ENCODE results near the gene FILIP1.

The FILIP1 gene

GRCh38 chr6:75479712-75480111, 13.9 kb downstream of the FILIP1 start:
- DNase-seq (ENCODE audit: low read depth) = no peak
- no peak for TF ChIP-seq CTCF (IDR thresholded peaks at IDR 0.05; ENCODE audit: low read depth, low read length, missing control alignments)
- no peak overlapping the region for H3K4me3 ChIP-seq (ENCODE audit: low read depth, low read length)

- H3K4me3 ChIP-seq (ENCODE audit: low read depth, low read length) = no peak overlapping the region
- no peak for TF ChIP-seq CTCF (IDR thresholded peaks at IDR 0.05; ENCODE audit: low read depth, low read length, missing control alignments)
- no peak for DNase-seq (ENCODE audit: low read depth)
Measured at GRCh38 chr6:75478929-75479328, 14.7 kb downstream of the FILIP1 start.

GRCh38 chr6:75472885-75473284, 20.7 kb downstream of the FILIP1 start:
- TF ChIP-seq CTCF (IDR thresholded peaks at IDR 0.05; ENCODE audit: low read depth, low read length, missing control alignments) = no peak
- DNase-seq (ENCODE audit: low read depth) = no peak
- no peak overlapping the region for H3K4me3 ChIP-seq (ENCODE audit: low read depth, low read length)

DNA sequence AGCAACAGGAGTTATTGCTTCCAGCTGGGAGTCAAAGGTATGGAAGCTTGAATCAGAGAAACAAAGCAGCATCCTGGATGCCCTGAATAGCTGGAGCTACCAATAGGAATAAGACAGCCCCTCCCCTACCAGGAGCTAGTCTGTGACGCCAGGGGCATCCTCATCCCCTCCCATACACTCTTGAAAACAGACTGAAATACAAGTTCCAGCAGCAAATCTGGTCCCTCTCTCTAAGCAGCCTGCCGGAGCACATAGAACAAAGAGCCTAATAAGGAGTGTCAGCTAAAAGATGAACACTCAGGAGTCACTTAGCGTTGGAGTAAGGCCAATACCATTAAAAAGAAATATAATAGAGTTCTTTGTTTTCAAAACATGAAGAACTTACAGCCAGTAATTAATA, 25.6 kb downstream of the FILIP1 start:
- DNase-seq (ENCODE audit: low read depth) = no peak
- no peak for TF ChIP-seq CTCF (IDR thresholded peaks at IDR 0.05; ENCODE audit: low read depth, low read length, missing control alignments)
- no peak overlapping the region for H3K4me3 ChIP-seq (ENCODE audit: low read depth, low read length)

- TF ChIP-seq CTCF (IDR thresholded peaks at IDR 0.05; ENCODE audit: low read depth, low read length, missing control alignments) = no peak
- H3K4me3 ChIP-seq (ENCODE audit: low read depth, low read length) = no peak overlapping the region
- DNase-seq (ENCODE audit: low read depth) = no peak
Measured at GRCh38 chr6:75467284-75467683, 26.3 kb downstream of the FILIP1 start.

DNA sequence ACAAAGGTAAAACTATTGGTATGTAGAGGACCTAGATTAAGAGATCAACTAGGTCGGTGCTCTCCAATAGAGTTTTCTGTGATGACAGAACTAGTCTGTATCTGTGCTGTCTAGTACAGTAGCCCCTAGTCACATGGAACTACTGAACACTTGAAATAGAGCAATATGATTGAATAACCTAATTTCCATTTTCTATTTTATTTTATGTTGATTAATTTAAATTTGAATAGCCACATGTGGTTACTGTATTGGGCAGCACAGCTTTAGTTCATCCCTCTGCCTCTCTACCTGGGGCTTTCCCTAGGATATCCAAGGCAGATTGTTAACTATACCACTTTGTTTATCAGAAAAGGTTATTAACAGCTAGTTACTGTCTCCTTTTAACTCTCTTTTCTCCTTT, 27.0 kb downstream of the FILIP1 start:
- no peak overlapping the region for H3K4me3 ChIP-seq (ENCODE audit: low read depth, low read length)
- no peak for TF ChIP-seq CTCF (IDR thresholded peaks at IDR 0.05; ENCODE audit: low read depth, low read length, missing control alignments)
- DNase-seq (ENCODE audit: low read depth) = no peak

DNA sequence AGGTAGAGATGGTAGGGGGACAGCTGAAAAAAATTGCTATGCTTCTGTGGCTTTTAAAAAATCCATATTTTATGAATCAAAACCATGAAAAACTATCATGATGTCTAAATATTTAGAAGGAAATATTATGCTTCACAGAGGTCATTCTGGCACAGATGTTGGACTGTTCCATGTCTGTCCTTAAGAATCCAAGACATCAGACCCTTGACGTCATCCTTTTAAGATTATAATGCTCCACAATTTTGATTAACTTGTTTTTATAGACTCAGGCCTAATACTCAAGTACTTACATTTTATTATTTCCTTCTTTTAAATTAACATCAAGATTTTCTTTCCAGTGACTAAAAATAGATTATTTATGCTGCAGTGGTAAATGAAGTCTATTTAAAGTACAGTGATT, 29.7 kb downstream of the FILIP1 start:
- no peak for DNase-seq (ENCODE audit: low read depth)
- no peak overlapping the region for H3K4me3 ChIP-seq (ENCODE audit: low read depth, low read length)
- TF ChIP-seq CTCF (IDR thresholded peaks at IDR 0.05; ENCODE audit: low read depth, low read length, missing control alignments) = no peak

Measured in GM12864 (cell line).